ENCODE results near the gene HTT-AS.
A peak's percentile ranks its signal among the peaks of the same experiment; 100 is the strongest.
"Not testable (repeated sequence)": the region's sequence is repeated elsewhere in the genome, so short reads cannot be mapped to it uniquely, and the experiment has no call there.

HTT-AS gene

DNA sequence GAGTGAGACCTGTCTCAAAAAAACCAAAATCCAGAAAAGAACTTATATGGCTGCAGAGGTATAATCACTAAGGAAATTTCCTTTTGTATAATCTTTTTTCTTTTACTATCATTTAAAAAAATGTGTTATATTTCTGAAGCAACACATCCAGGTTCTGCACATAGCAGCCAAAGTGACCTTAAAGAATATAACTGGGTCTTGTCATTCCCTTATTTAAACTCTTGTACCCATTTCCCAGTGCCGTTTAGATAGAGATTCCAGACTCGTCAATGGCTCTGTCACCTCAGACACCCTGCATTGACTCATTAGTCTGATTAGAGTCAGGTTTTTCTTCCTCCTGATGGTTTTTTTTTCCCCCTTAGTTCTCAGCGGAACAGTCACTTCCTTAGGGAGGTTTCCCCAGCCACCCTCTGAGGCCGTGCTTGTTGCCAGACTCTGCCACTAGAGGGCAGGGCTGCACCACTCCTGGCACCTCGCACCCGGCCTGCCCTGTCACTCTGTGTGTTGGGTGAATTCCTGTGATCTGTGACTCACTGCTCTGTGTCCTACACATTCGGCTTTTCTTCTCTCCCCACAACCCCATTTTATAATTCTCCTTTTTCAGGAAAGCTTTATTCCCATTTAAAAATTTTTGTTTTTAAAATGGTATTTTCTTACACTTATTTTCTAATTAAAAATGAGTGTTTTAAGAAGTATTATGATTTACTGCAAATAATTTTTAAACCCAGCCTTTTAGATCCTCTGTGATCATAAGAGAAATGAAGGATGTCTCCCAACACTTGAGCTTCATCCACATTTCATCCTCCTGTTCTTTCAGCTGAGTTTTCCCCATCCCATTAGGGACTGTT, 32.2 kb upstream of the HTT-AS start:
- Histone ChIP-seq H3K4me1 (ENCODE audit: low read depth, poor library complexity, severe bottlenecking) (no peaks in the 10 kb centered on the region), H4K20me1 (ENCODE audit: insufficient read depth) (no peaks in the 10 kb centered on the region), H2AFZ (ENCODE audit: low read depth) (no peak overlapping the region), H3K4me2 (no peak overlapping the region), H3K27ac (no peak overlapping the region), H3K36me3 (ENCODE audit: insufficient read depth) (no peaks in the 10 kb centered on the region), H3K9ac (no peak overlapping the region), H3K79me2 (ENCODE audit: insufficient read depth, low read depth) (no peaks in the 10 kb centered on the region), H3K27me3 (ENCODE audit: insufficient read depth, low read depth) (no peaks in the 10 kb centered on the region), H3K4me3 (IDR thresholded peaks at IDR 0.05; ENCODE audit: insufficient read depth, low read depth, low read length) (no peak overlapping the region)
- TF ChIP-seq CTCF (conservative IDR thresholded peaks at IDR 0.05; ENCODE audit: low read depth, low read length), result peak; percentile 87

DNA sequence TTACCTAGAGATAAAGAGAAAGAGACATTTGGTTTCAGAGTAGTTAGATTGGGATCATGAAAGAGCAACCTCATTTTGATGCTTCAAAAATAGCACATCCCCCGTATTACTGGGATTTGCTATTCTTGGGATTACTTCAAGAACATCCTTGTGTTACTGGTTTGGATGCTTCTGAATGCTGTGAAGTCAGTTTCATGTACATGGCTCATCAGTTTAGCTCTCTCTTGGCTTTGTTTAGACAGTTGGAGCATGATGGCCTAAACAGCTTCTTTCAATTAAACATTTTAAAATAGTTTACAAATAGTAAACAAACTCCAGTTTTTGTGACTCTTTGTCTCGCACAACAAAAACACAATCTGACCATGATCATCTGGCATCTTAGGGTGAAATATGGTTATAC, 24.0 kb upstream of the HTT-AS start:
- H3K27me3 ChIP-seq (ENCODE audit: insufficient read depth, low read depth), result no peaks in the 10 kb centered on the region
- no peak overlapping the region for H3K4me2 ChIP-seq
- no peak overlapping the region for H3K9ac ChIP-seq
- TF ChIP-seq CTCF (conservative IDR thresholded peaks at IDR 0.05; ENCODE audit: low read depth, low read length), result no peak
- no peaks in the 10 kb centered on the region for H4K20me1 ChIP-seq (ENCODE audit: insufficient read depth)
- H3K4me1 ChIP-seq (ENCODE audit: low read depth, poor library complexity, severe bottlenecking), result no peaks in the 10 kb centered on the region
- H2AFZ ChIP-seq (ENCODE audit: low read depth), result no peak overlapping the region
- no peaks in the 10 kb centered on the region for H3K79me2 ChIP-seq (ENCODE audit: insufficient read depth, low read depth)
- H3K4me3 ChIP-seq (IDR thresholded peaks at IDR 0.05; ENCODE audit: insufficient read depth, low read depth, low read length), result no peak overlapping the region
- no peak overlapping the region for H3K27ac ChIP-seq
- no peaks in the 10 kb centered on the region for H3K36me3 ChIP-seq (ENCODE audit: insufficient read depth)

- no peak for TF ChIP-seq CTCF (conservative IDR thresholded peaks at IDR 0.05; ENCODE audit: low read depth, low read length)
- no peaks in the 10 kb centered on the region for H3K79me2 ChIP-seq (ENCODE audit: insufficient read depth, low read depth)
- H4K20me1 ChIP-seq (ENCODE audit: insufficient read depth), result no peaks in the 10 kb centered on the region
- no peaks in the 10 kb centered on the region for H3K27me3 ChIP-seq (ENCODE audit: insufficient read depth, low read depth)
- no peak overlapping the region for H3K4me3 ChIP-seq (IDR thresholded peaks at IDR 0.05; ENCODE audit: insufficient read depth, low read depth, low read length)
- H3K4me2 ChIP-seq, result no peak overlapping the region
- H3K27ac ChIP-seq, result no peak overlapping the region
- H2AFZ ChIP-seq (ENCODE audit: low read depth), result no peak overlapping the region
- peaks cover 5% of the 10 kb centered on the region for H3K4me1 ChIP-seq (ENCODE audit: low read depth, poor library complexity, severe bottlenecking)
- no peak overlapping the region for H3K9ac ChIP-seq
- H3K36me3 ChIP-seq (ENCODE audit: insufficient read depth), result no peaks in the 10 kb centered on the region
Measured at GRCh38 chr4:3096202-3096601, 21.9 kb upstream of the HTT-AS start.

GRCh38 chr4:3094701-3095100, 20.4 kb upstream of the HTT-AS start:
- H3K27ac ChIP-seq; H3K36me3 ChIP-seq (ENCODE audit: insufficient read depth): not testable (repeated sequence)

GRCh38 chr4:3091464-3091863, 17.1 kb upstream of the HTT-AS start:
- no peaks in the 10 kb centered on the region for H3K36me3 ChIP-seq (ENCODE audit: insufficient read depth)

More at GRCh38 chr4:3094701-3095100, 20.4 kb upstream of the HTT-AS start:
- H3K4me3 ChIP-seq (IDR thresholded peaks at IDR 0.05; ENCODE audit: insufficient read depth, low read depth, low read length); H4K20me1 ChIP-seq (ENCODE audit: insufficient read depth); H2AFZ ChIP-seq (ENCODE audit: low read depth); H3K4me2 ChIP-seq; H3K9ac ChIP-seq; H3K27me3 ChIP-seq (ENCODE audit: insufficient read depth, low read depth); H3K79me2 ChIP-seq (ENCODE audit: insufficient read depth, low read depth): not testable (repeated sequence)
- peaks cover 13% of the 10 kb centered on the region for H3K4me1 ChIP-seq (ENCODE audit: low read depth, poor library complexity, severe bottlenecking)

More at GRCh38 chr4:3091464-3091863, 17.1 kb upstream of the HTT-AS start:
- Histone ChIP-seq H3K4me3 (IDR thresholded peaks at IDR 0.05; ENCODE audit: insufficient read depth, low read depth, low read length) (no peak overlapping the region), H2AFZ (ENCODE audit: low read depth) (no peak overlapping the region), H4K20me1 (ENCODE audit: insufficient read depth) (no peaks in the 10 kb centered on the region), H3K27ac (no peak overlapping the region), H3K9ac (no peak overlapping the region), H3K4me1 (ENCODE audit: low read depth, poor library complexity, severe bottlenecking) (peaks cover 13% of the 10 kb centered on the region), H3K4me2 (peak overlapping the region; percentile 31; the same call in 1 of the 2 replicates), H3K79me2 (ENCODE audit: insufficient read depth, low read depth) (no peaks in the 10 kb centered on the region), H3K27me3 (ENCODE audit: insufficient read depth, low read depth) (no peaks in the 10 kb centered on the region)
- TF ChIP-seq CTCF (conservative IDR thresholded peaks at IDR 0.05; ENCODE audit: low read depth, low read length), result no peak

All from KMS-11 (cell line).